Keratinocyte (primary cell): ENCODE measurements around the gene CLCN2. TPM values are rescaled to one million over a fixed set of nuclear protein-coding genes. Genes with fewer than 3 reads are reported as not detected.

ENCODE experiments used
- DNase-seq: peaks from one replicate; pipeline ENCODE4 v3.0.0-alpha.2; 2011; ENCODE audit warnings: low read depth, missing footprints, low spot score
- FAIRE-seq: peaks from 2 replicates; lab custom pipeline; 2011; peaks lifted over from hg19 to GRCh38; lab: Jason Lieb, UNC
- H2AFZ ChIP-seq: 2 replicates; pipeline ENCODE4 v1.6.0; 2012; ENCODE audit warnings: low read length, control low read depth, inconsistent platforms; ENCODE audit not compliant: control insufficient read depth
- H3K27ac ChIP-seq: 2 replicates; pipeline ENCODE4 v1.5.1; 2011; ENCODE audit warnings: low read length; ENCODE audit not compliant: control insufficient read depth, insufficient read depth
- H3K27me3 ChIP-seq: 3 replicates; pipeline ENCODE4 v1.6.0; 2011; ENCODE audit warnings: low read length; ENCODE audit not compliant: control insufficient read depth, insufficient read depth; ENCODE audit errors: extremely low read depth
- H3K36me3 ChIP-seq, 2 experiments: 2 replicates in 1 of 2; 3 replicates in 1 of 2; pipeline ENCODE4 v1.5.1; 2011; ENCODE audit warnings: low read length in 2 of 2, mild to moderate bottlenecking in 1 of 2; ENCODE audit not compliant: control insufficient read depth in 2 of 2, insufficient read depth in 2 of 2; ENCODE audit errors: extremely low read depth in 1 of 2
- H3K4me1 ChIP-seq: 3 replicates; pipeline ENCODE4 v1.5.1; 2011; ENCODE audit warnings: low read length; ENCODE audit not compliant: control insufficient read depth, insufficient read depth; ENCODE audit errors: extremely low read depth
- H3K4me2 ChIP-seq: 3 replicates; pipeline ENCODE4 v1.6.0; 2011; ENCODE audit warnings: low read depth, low read length; ENCODE audit not compliant: control insufficient read depth, insufficient read depth; ENCODE audit errors: extremely low read depth
- H3K4me3 ChIP-seq, 3 experiments: fragments of 200-600 bp in 1 of 3; sonication (generic) in 1 of 3; 2 replicates in 2 of 3; 3 replicates in 1 of 3; pipeline ENCODE4 v1.5.1; 2011 to 2016; ENCODE audit warnings: low read length in 3 of 3, mild to moderate bottlenecking in 3 of 3, control low read depth in 2 of 3, inconsistent platforms in 1 of 3, low read depth in 1 of 3, mixed read lengths in 1 of 3, mixed run types in 1 of 3, moderate library complexity in 1 of 3; ENCODE audit not compliant: control insufficient read depth in 2 of 3, insufficient read depth in 2 of 3; ENCODE audit errors: extremely low read depth in 1 of 3
- H3K79me2 ChIP-seq: 2 replicates; pipeline ENCODE4 v1.6.0; 2012; ENCODE audit warnings: low read length; ENCODE audit not compliant: control insufficient read depth, insufficient read depth
- H3K9ac ChIP-seq: 3 replicates; pipeline ENCODE4 v1.6.0; 2011; ENCODE audit warnings: low read length; ENCODE audit not compliant: control insufficient read depth, insufficient read depth; ENCODE audit errors: extremely low read depth
- H3K9me1 ChIP-seq: 3 replicates; pipeline ENCODE4 v1.6.0; 2011; ENCODE audit warnings: low read length; ENCODE audit not compliant: control insufficient read depth, insufficient read depth; ENCODE audit errors: extremely low read depth
- H3K9me3 ChIP-seq: 2 replicates; pipeline ENCODE4 v1.5.1; 2012; ENCODE audit warnings: low read depth, low read length; ENCODE audit not compliant: control insufficient read depth
- H4K20me1 ChIP-seq: 3 replicates; pipeline ENCODE4 v1.6.0; 2011; ENCODE audit warnings: low read length; ENCODE audit not compliant: control insufficient read depth, insufficient read depth; ENCODE audit errors: extremely low read depth
- EZH2 ChIP-seq: IDR thresholded peaks from one replicate; pipeline ENCODE4 v1.6.1; 2012; ENCODE audit warnings: inconsistent platforms, mild to moderate bottlenecking, low read length, moderate library complexity
- dilution Hi-C: fragments of 300-500 bp; cut with MboI; formaldehyde crosslinking; loops from one replicate; pipeline ENCODE4 v1.7.0; 2020; ENCODE audit warnings: low sequenced_read_pairs; ENCODE audit not compliant: extremely low pct_ligation_motif_present
- polyA plus RNA-seq, 5 experiments: library from polyadenylated mRNA; depleted of rRNA in 3 of 5; stranded (reverse) in 3 of 5; stranded (forward) in 1 of 5; unstranded in 1 of 5; fragments of >200 nt; gene quantifications; 1 replicate in 1 of 5; 2 replicates in 3 of 5; 3 replicates in 1 of 5; pipeline versions ENCODE4 v1.2.1 to v1.2.3, GENCODE V29; 2011 to 2012; ENCODE audit warnings: missing spikeins in 2 of 5, low read depth in 1 of 5, low replicate concordance in 1 of 5
- TF ChIP-seq, protein P1 (sequence below), 3 experiments: IDR thresholded peaks in 1 of 3; conservative IDR thresholded peaks in 1 of 3; optimal IDR thresholded peaks in 1 of 3; 2 replicates in 2 of 3; 3 replicates in 1 of 3; pipeline versions ENCODE3 to v1.5.1; 2011; ENCODE audit warnings: low read length in 3 of 3, mild to moderate bottlenecking in 3 of 3, moderate library complexity in 2 of 3, control low read depth in 1 of 3, inconsistent platforms in 1 of 3; ENCODE audit not compliant: insufficient read depth in 2 of 3; ENCODE audit errors: extremely low read depth in 1 of 3

Gene CLCN2
- polyA plus RNA-seq, 1 donor (not counting 4 experiments of a cell fraction or from before 2014, with no cell fraction given): 3.1 TPM

DNA sequence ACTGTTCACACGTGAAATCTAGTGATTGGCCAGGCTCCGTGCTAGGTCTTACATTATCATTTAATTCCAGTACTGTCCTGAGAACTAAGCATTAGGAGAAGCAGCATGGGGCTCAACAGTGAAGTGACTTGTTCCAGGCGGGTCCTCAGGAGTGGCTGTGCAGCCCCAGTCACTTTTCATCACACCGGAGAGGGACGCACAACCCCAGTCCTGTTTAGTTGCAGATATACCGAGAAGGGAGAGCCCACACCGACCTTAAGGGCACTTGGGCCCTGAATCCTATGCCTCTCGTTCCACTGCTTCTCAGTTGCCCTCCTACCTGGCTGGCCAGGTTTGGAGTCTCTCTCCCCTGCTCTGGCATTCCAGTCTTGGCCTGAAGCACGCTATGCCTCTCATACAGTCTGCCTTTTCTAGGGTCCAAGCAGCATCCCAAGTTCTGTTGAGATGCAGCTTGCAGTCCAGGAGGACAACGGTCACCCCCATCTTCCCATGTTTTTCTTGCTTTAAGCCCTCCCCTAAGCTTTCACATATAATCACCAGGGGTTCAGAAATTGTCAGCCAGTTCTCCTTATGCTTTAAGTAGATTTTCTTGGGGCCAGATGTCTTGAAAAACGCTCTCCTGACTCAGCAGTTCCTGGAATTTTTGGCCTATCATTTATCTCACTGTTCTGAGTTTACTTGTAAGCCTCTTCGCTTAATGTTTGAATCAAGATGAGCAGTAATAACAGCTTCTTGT is 13.9 kb downstream of the CLCN2 start:
- H3K9me3 ChIP-seq: no peaks in the 10 kb centered on the region
- FAIRE-seq: no peak
- DNase-seq: no peak
- H3K36me3 ChIP-seq: peaks cover 14 to 16% of the 10 kb centered on the region in 2 experiments
- dilution Hi-C loops: no loop called here
- TF ChIP-seq, protein P1, sequence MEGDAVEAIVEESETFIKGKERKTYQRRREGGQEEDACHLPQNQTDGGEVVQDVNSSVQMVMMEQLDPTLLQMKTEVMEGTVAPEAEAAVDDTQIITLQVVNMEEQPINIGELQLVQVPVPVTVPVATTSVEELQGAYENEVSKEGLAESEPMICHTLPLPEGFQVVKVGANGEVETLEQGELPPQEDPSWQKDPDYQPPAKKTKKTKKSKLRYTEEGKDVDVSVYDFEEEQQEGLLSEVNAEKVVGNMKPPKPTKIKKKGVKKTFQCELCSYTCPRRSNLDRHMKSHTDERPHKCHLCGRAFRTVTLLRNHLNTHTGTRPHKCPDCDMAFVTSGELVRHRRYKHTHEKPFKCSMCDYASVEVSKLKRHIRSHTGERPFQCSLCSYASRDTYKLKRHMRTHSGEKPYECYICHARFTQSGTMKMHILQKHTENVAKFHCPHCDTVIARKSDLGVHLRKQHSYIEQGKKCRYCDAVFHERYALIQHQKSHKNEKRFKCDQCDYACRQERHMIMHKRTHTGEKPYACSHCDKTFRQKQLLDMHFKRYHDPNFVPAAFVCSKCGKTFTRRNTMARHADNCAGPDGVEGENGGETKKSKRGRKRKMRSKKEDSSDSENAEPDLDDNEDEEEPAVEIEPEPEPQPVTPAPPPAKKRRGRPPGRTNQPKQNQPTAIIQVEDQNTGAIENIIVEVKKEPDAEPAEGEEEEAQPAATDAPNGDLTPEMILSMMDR (optimal IDR thresholded peaks at IDR 0.05 in 1 of 3, IDR thresholded peaks at IDR 0.05 in 1 of 3, conservative IDR thresholded peaks at IDR 0.05 in 1 of 3; ENCODE audit: extremely low read depth in 1 of 3, insufficient read depth in 2 of 3, low read length in 3 of 3): no peak
- no peak for TF ChIP-seq EZH2
- H3K9ac ChIP-seq: no peak overlapping the region
- no peaks in the 10 kb centered on the region for H3K79me2 ChIP-seq
- H4K20me1 ChIP-seq: no peaks in the 10 kb centered on the region
- no peak overlapping the region for H3K4me2 ChIP-seq
- H3K4me1 ChIP-seq: peaks cover 12% of the 10 kb centered on the region
- no peaks in the 10 kb centered on the region for H3K27me3 ChIP-seq
- no peak overlapping the region for H3K4me3 ChIP-seq
- H3K9me1 ChIP-seq: no peaks in the 10 kb centered on the region
- H3K27ac ChIP-seq: no peak overlapping the region
- H2AFZ ChIP-seq: no peak overlapping the region

- TF ChIP-seq, protein P1 (optimal IDR thresholded peaks at IDR 0.05 in 1 of 3, IDR thresholded peaks at IDR 0.05 in 1 of 3, conservative IDR thresholded peaks at IDR 0.05 in 1 of 3; ENCODE audit: extremely low read depth in 1 of 3, insufficient read depth in 2 of 3, low read length in 3 of 3): no peak
- TF ChIP-seq EZH2: no peak
- Histone ChIP-seq H3K4me3 (no peak overlapping the region), H3K36me3 (peaks cover 12 to 17% of the 10 kb centered on the region in 2 experiments), H3K79me2 (no peaks in the 10 kb centered on the region), H3K9me3 (no peaks in the 10 kb centered on the region), H3K9ac (no peak overlapping the region), H2AFZ (no peak overlapping the region), H3K9me1 (no peaks in the 10 kb centered on the region), H3K4me2 (no peak overlapping the region), H3K27ac (no peak overlapping the region), H3K27me3 (no peaks in the 10 kb centered on the region), H4K20me1 (peaks cover 3% of the 10 kb centered on the region), H3K4me1 (peaks cover 18% of the 10 kb centered on the region)
- dilution Hi-C loops: no loop called here
- DNase-seq (no peak), FAIRE-seq (no peak)
These were observed 14.8 kb downstream of the CLCN2 start for GRCh38 chr3:184346480-184347190.
